HepG2 (cell line): ENCODE results near the gene MRPL28. TPM values are rescaled to one million over a fixed set of nuclear protein-coding genes. Genes with fewer than 3 reads are reported as not detected.

Experiments
- DDIT3 ChIP-seq: sonication (generic); formaldehyde crosslinking; IDR thresholded peaks from 2 replicates; pipeline ENCODE4 v1.4.0; 2020; ENCODE audit warnings: mild to moderate bottlenecking, missing genetic modification reagents
- IKZF4 ChIP-seq: sonication (generic); formaldehyde crosslinking; IDR thresholded peaks from 2 replicates; pipeline ENCODE4 v1.5.1; 2020; ENCODE audit warnings: borderline replicate concordance, mild to moderate bottlenecking, low read depth, missing genetic modification reagents; ENCODE audit errors: not compliant biosample characterization
- KDM1A ChIP-seq: IDR thresholded peaks from 2 replicates; pipeline ENCODE4 v1.6.1; 2016; ENCODE audit warnings: missing compliant biosample characterization
- KDM3A ChIP-seq: IDR thresholded peaks from 2 replicates; pipeline ENCODE4 v1.6.1; 2018; ENCODE audit warnings: low read depth, missing compliant biosample characterization
- MYNN ChIP-seq: sonication (generic); formaldehyde crosslinking; IDR thresholded peaks from 2 replicates; pipeline ENCODE4 v1.4.0; 2020; ENCODE audit warnings: mild to moderate bottlenecking, low read depth, missing genetic modification reagents
- PCBP2 ChIP-seq: fragments of 200-400 bp; formaldehyde crosslinking; optimal IDR thresholded peaks from 2 replicates; pipeline ENCODE3; 2018; ENCODE audit warnings: low read length, low read depth; ENCODE audit not compliant: poor library complexity, severe bottlenecking
- RBFOX2 ChIP-seq: fragments of 200-400 bp; formaldehyde crosslinking; IDR thresholded peaks from 2 replicates; pipeline ENCODE4 v1.6.1; 2017; ENCODE audit warnings: low read depth, mild to moderate bottlenecking, low read length
- TBX2 ChIP-seq: sonication (generic); formaldehyde crosslinking; IDR thresholded peaks from 2 replicates; pipeline ENCODE4 v1.5.0; 2020; ENCODE audit warnings: missing genetic modification reagents, mild to moderate bottlenecking, borderline replicate concordance
- THAP11 ChIP-seq: IDR thresholded peaks from 2 replicates; pipeline ENCODE4 v1.6.1; 2016; ENCODE audit warnings: missing biosample characterization, missing genetic modification reagents
- ZBTB2 ChIP-seq: sonication (generic); formaldehyde crosslinking; IDR thresholded peaks from 2 replicates; pipeline ENCODE4 v1.8.0; 2022; ENCODE audit warnings: low read depth, missing genetic modification reagents
- ZBTB3 ChIP-seq: sonication (generic); formaldehyde crosslinking; IDR thresholded peaks from 2 replicates; pipeline ENCODE4 v1.4.0; 2020; ENCODE audit warnings: low read depth, mild to moderate bottlenecking, moderate library complexity, missing genetic modification reagents, borderline replicate concordance
- ZBTB42 ChIP-seq: sonication (generic); formaldehyde crosslinking; IDR thresholded peaks from 2 replicates; pipeline ENCODE4 v1.5.0; 2020; ENCODE audit warnings: mild to moderate bottlenecking, missing genetic modification reagents
- ZFP91 ChIP-seq: sonication (generic); formaldehyde crosslinking; IDR thresholded peaks from 2 replicates; pipeline ENCODE4 v1.9.0; 2022; ENCODE audit warnings: missing genetic modification reagents, mild to moderate bottlenecking, borderline replicate concordance
- ZNF121 ChIP-seq: sonication (generic); formaldehyde crosslinking; IDR thresholded peaks from 2 replicates; pipeline ENCODE4 v1.5.0; 2020; ENCODE audit warnings: mild to moderate bottlenecking, missing genetic modification reagents
- ZNF687 ChIP-seq: sonication (generic); formaldehyde crosslinking; IDR thresholded peaks from 2 replicates; pipeline ENCODE4 v1.5.1; 2020; ENCODE audit warnings: mild to moderate bottlenecking, missing genetic modification reagents, moderate library complexity
- ZNF703 ChIP-seq: sonication (generic); formaldehyde crosslinking; IDR thresholded peaks from 2 replicates; pipeline ENCODE4 v1.5.1; 2020; ENCODE audit warnings: missing genetic modification reagents, mild to moderate bottlenecking, moderate library complexity, borderline replicate concordance
- ZNF710 ChIP-seq: sonication (generic); formaldehyde crosslinking; IDR thresholded peaks from 2 replicates; pipeline ENCODE4 v1.5.0; 2020; ENCODE audit warnings: mild to moderate bottlenecking, missing genetic modification reagents, borderline replicate concordance
- polyA plus RNA-seq, 8 experiments: library from polyadenylated mRNA; depleted of rRNA in 3 of 8; stranded (reverse) in 7 of 8; unstranded in 1 of 8; fragments of >200 nt; fragmentation: Illumina TruSeq in 4 of 8; extraction: Trizol in 4 of 8; gene quantifications; 2 replicates each; pipeline versions ENCODE4 v1.2.1 to v1.2.3, GENCODE V29; 2011 to 2016; ENCODE audit warnings: low read depth in 4 of 8, missing spikeins in 1 of 8, mixed read lengths in 1 of 8; ENCODE audit not compliant: insufficient read depth in 1 of 8
- total RNA-seq, 5 experiments: library from RNA; depleted of rRNA; stranded (reverse); fragments of >200 nt; fragmentation: Illumina TruSeq; extraction: Trizol; gene quantifications; 2 replicates each; pipeline ENCODE4 v1.2.3, GENCODE V29; 2016; ENCODE audit warnings: low read depth in 1 of 5

Gene MRPL28
- total and polyA plus RNA-seq, 2 of the 13 experiments (the other 11 are each of a cell fraction or from before 2014, with no cell fraction given): 114 to 135 TPM

GRCh38 chr16:391885-392335 is 21.6 kb upstream of the MRPL28 start (continued):
- no peak for TF ChIP-seq TBX2 (CRISPR knock-in tag)
- peak; percentile 56 for TF ChIP-seq ZNF687 (CRISPR knock-in tag)
- no peak for TF ChIP-seq ZBTB3 (CRISPR knock-in tag)
- no peak for TF ChIP-seq IKZF4 (CRISPR knock-in tag)
- no peak for TF ChIP-seq ZFP91 (CRISPR knock-in tag)
- TF ChIP-seq ZNF710: no peak
- no peak for TF ChIP-seq RBFOX2
- TF ChIP-seq THAP11: 0 out of 2 replicates have a peak, but pooled peaks have one; percentile 31
- TF ChIP-seq KDM1A (CRISPR knock-in tag): peak; percentile 65; the same call in 1 of the 2 replicates
- no peak for TF ChIP-seq ZNF121 (CRISPR knock-in tag)
- TF ChIP-seq MYNN (CRISPR knock-in tag): no peak
- no peak for TF ChIP-seq DDIT3 (CRISPR knock-in tag)
- no peak for TF ChIP-seq ZNF703
- no peak for TF ChIP-seq PCBP2
- TF ChIP-seq ZBTB2 (CRISPR knock-in tag): no peak
- no peak for TF ChIP-seq ZBTB42 (CRISPR knock-in tag)
- TF ChIP-seq KDM3A (CRISPR knock-in tag): 0 out of 2 replicates have a peak, but pooled peaks have one; percentile 32
